Stimulated activated CD8-positive, alpha-beta memory T cell treated with anti-CD3 and anti-CD28 coated beads, Interleukin-15, amount 100 ng/mL, for 4 hours (primary cell): ENCODE measurements around the gene PTTG1IP.

ENCODE experiments used
- DNase-seq, 2 donors: peaks; one replicate each; pipeline ENCODE4 v3.0.0-alpha.2; 2020; ENCODE audit warnings: low read depth in 2 of 2

The PTTG1IP gene

GRCh38 chr21:44823179-44823660, 50.3 kb downstream of the PTTG1IP start:
- no peak for DNase-seq

GRCh38 chr21:44822484-44823178, 50.9 kb downstream of the PTTG1IP start:
- DNase-seq: no peak

- DNase-seq: no peak
Measured at GRCh38 chr21:44820851-44821250, 52.6 kb downstream of the PTTG1IP start.

GRCh38 chr21:44819283-44820243, 53.9 kb downstream of the PTTG1IP start:
- DNase-seq: no peak

- no peak for DNase-seq
Measured at GRCh38 chr21:44818640-44819011, 54.9 kb downstream of the PTTG1IP start.

- DNase-seq: peak; percentile 47 to 73
Measured at GRCh38 chr21:44817914-44818639, 55.4 kb downstream of the PTTG1IP start, which contains the start of gene SUMO3. TSS of gene SUMO3 (minus strand) at chr21:44818062. CDS start at chr21:44817968, 94 bp downstream.

GRCh38 chr21:44817506-44817880, 56.0 kb downstream of the PTTG1IP start:
- DNase-seq: peak; percentile 83 to 84

GRCh38 chr21:44816761-44817505, 56.6 kb downstream of the PTTG1IP start:
- DNase-seq: no peak

- no peak for DNase-seq
Measured at GRCh38 chr21:44815852-44816628, 57.5 kb downstream of the PTTG1IP start.

- DNase-seq: no peak
Measured at GRCh38 chr21:44815225-44815624, 58.3 kb downstream of the PTTG1IP start.

GRCh38 chr21:44814498-44815023, 58.9 kb downstream of the PTTG1IP start:
- no peak for DNase-seq

GRCh38 chr21:44813727-44814126, 59.8 kb downstream of the PTTG1IP start:
- no peak for DNase-seq

GRCh38 chr21:44813149-44813548, 60.3 kb downstream of the PTTG1IP start:
- DNase-seq: no peak

GRCh38 chr21:44812640-44813039, 60.9 kb downstream of the PTTG1IP start:
- DNase-seq: no peak

GRCh38 chr21:44810779-44811178, 62.7 kb downstream of the PTTG1IP start:
- no peak for DNase-seq

- no peak for DNase-seq
Measured at GRCh38 chr21:44805859-44806258, 67.6 kb downstream of the PTTG1IP start.

GRCh38 chr21:44805226-44805625, 68.3 kb downstream of the PTTG1IP start:
- DNase-seq: no peak

- DNase-seq: no peak
Measured at GRCh38 chr21:44804762-44805161, 68.7 kb downstream of the PTTG1IP start.

GRCh38 chr21:44803651-44804050, 69.8 kb downstream of the PTTG1IP start:
- no peak for DNase-seq
